ENCODE measurements around the gene CNTNAP3.
"Not testable (repeated sequence)": the region's sequence is repeated elsewhere in the genome, so short reads cannot be mapped to it uniquely, and the experiment has no call there.

Gene CNTNAP3

GRCh38 chr9:39062966-39063365, 225.0 kb downstream of the CNTNAP3 start:
- not testable (repeated sequence) for DNase-seq

GRCh38 chr9:39054453-39054852, 233.5 kb downstream of the CNTNAP3 start:
- DNase-seq = not testable (repeated sequence)

- not testable (repeated sequence) for DNase-seq
These were observed 241.1 kb downstream of the CNTNAP3 start for GRCh38 chr9:39046833-39047232.

GRCh38 chr9:39042352-39042803, 245.6 kb downstream of the CNTNAP3 start:
- not testable (repeated sequence) for DNase-seq

GRCh38 chr9:39041774-39042173, 246.2 kb downstream of the CNTNAP3 start:
- DNase-seq = not testable (repeated sequence)

- not testable (repeated sequence) for DNase-seq
These were observed 248.8 kb downstream of the CNTNAP3 start for GRCh38 chr9:39039148-39039547.

- not testable (repeated sequence) for DNase-seq
These were observed 249.7 kb downstream of the CNTNAP3 start for GRCh38 chr9:39038221-39038620.

- not testable (repeated sequence) for DNase-seq
These were observed 254.1 kb downstream of the CNTNAP3 start for GRCh38 chr9:39033849-39034248.

GRCh38 chr9:39030204-39031019, 257.6 kb downstream of the CNTNAP3 start:
- not testable (repeated sequence) for DNase-seq

GRCh38 chr9:39028855-39029254, 259.1 kb downstream of the CNTNAP3 start:
- not testable (repeated sequence) for DNase-seq

GRCh38 chr9:39028168-39028567, 259.8 kb downstream of the CNTNAP3 start:
- not testable (repeated sequence) for DNase-seq

- DNase-seq = not testable (repeated sequence)
These were observed 261.9 kb downstream of the CNTNAP3 start for GRCh38 chr9:39025911-39026588.
